Hematopoietic multipotent progenitor cell treated with erythropoietin and hydrocortisone succinate and interleukin-3 and kit ligand, for 8 days (in vitro differentiated cells): ENCODE measurements around the gene ZNF735.
"Not testable (repeated sequence)": the region's sequence is repeated elsewhere in the genome, so short reads cannot be mapped to it uniquely, and the experiment has no call there.

Experiments used
- DNase-seq: peaks from one replicate; pipeline ENCODE4 v3.0.0-alpha.2; 2015

Gene ZNF735

DNA sequence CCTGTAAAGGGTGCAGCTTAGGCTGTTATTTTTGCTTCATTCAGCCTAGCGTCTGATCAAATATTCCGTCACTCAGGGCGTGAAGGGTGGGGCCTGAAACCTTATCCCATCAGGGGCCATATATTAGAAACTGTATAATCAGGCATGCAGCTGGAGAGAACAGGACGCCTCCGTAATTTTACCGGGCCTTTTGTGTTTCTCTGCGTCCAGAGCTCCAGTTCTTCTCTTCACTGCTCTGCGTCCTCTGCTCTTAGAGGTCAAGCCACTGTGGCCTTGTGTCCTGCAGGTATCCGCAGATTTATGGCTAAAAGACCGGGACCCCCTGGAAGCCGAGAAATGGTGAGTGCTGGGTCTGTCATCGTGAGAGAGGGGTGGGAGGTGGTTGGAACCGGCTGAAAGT, at the start of gene ZNF735:
Gene ZNF735, plus strand, starts transcription at position 301 of the 400 bp plus-strand sequence. Its CDS starts 0 bp downstream, at position 301.
- no peak for DNase-seq

DNA sequence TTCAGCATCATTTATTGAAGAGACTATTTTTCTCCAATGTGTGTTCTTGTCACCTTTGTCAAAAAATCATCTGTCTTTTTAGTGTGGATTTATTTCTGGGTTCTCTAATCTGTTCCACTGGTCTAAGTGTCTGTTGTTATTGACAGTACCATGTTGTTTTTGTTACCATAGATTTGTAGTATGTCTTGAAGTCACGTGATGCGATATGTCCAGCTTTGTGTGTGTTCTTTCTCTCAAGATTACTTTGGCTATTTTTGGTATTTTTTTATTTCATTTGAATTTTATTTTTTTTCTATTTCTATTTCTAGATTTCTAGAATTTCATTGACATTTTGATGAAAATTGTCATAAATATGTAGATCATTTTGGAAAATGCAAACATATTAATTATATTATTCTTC, 36.0 kb upstream of the ZNF735 start:
- DNase-seq: not testable (repeated sequence)

- DNase-seq: no peak
Measured at GRCh38 chr7:64174328-64174727, 32.7 kb upstream of the ZNF735 start.

- DNase-seq: no peak
Measured at GRCh38 chr7:64174941-64175340, 32.1 kb upstream of the ZNF735 start.

GRCh38 chr7:64180989-64181388, 26.0 kb upstream of the ZNF735 start:
- DNase-seq: peak; percentile 10

DNA sequence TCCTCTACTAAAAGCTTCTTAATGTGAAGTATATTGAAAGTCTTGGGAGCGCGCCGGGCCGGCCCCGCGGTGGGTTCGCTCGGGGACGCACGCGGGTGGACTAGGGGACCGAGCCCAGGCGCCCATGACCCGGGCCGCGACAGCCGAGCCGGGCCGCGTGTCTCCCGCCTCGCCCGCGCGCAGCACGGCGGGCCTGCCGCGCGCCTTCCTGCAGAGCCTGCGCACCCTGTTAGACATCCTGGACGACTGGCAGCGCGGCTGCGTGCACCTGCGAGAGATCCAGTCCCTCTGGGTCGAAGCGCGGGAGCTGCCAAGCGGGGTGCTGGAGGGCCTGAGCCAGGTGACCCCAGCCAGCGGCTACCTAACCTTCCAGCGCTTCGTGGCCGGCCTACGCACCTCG, 25.4 kb upstream of the ZNF735 start:
- DNase-seq: no peak

- DNase-seq: no peak
Measured at GRCh38 chr7:64182036-64182790, 24.8 kb upstream of the ZNF735 start.

DNA sequence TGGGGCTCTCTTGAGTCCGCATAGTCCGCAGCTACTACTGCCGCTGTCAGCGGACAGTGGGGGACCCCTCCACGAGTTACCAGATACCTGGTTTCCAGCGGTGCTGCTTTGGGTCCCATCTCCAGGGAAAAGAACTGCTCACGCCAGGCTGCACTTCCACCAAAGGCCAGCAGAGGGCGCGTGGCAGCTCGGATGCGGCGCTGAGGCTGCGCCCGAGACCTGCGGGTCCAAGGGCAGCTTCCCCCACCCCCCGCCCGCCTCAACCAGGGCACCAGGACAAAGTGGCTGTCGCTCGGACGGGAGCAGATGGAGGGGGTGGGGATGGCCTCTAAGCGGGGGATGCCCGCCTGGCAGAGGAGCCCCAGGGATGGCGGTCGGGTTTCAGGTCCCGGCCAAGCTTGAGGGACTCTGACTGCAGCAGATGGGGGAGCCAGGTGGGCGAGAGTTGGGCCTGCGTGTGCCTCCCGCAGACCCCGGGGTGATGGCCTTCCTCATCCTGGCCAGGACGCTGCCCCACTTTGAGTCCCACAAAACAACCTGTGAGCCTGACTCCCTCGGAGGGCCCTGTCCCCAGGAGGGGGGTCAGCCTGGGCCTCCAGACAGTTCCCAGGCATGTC, 23.8 kb upstream of the ZNF735 start:
- no peak for DNase-seq

DNA sequence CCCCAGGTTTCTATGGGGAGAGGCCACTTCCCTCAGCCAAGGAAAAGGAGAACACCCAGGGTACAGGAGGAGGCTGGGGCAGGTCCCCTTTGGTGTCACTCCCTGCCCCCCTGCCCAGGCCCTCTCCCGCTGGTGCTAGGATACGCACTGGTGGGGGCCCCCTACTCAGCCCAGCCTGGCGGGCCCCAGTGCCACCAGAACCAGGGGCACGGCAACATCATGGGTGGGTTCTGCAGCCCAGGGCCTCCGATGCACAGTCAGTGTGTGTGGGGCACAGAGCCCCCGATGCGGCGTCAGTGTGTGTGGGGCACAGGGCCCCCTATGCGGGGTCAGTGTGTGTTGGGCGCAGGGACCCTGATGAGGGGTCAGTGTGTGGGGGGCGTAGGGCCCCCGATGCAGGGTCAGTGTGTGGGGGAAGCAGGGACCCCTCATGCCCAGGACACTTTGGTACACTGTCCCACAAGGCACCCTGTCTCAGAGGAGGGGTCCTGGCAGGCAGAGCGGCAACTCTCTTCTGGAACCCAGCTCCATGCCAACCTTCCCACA, 23.1 kb upstream of the ZNF735 start:
- DNase-seq: no peak

DNA sequence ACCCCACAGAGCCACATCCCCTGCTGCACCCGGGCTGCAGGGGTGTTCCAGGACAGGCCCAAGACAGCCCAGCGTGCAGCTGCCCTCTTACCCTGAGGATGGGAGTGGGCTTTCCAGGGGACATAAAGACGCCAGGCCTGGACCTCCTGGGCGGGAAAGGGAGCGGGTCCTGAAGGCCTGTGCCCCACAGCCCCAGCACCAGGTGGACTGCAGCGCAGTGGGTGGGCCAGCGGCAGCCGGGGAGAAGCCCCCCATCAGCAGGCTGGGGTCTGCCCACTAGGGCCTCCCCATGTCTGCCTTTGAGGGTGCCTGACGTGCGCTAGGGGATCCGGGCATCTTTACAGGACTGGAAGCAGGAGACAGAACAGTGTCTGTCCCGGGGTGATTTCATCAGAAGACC, 22.6 kb upstream of the ZNF735 start:
- DNase-seq: no peak

DNA sequence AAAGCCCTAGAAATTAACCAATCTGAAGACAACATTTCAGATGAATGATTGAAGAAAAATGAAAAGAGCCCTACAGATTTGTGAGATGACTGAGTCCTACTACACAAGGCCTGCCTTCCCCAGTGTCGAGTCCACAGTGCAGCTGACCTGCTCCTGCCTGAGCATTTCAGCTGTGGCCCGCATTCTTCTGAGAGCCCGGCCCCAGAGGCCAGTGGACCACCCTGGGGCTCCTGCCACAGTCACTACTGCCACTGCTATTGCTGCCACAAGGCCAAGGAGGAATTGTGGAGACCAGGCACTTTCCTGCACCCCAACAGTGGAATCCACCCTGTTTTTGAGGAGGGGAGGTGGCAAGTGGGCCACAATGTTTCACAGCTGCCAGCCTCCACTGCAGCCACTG, 19.6 kb upstream of the ZNF735 start:
- DNase-seq: no peak

- no peak for DNase-seq
Measured at GRCh38 chr7:64192148-64192704, 14.8 kb upstream of the ZNF735 start.

GRCh38 chr7:64192775-64193174, 14.2 kb upstream of the ZNF735 start:
- no peak for DNase-seq

DNA sequence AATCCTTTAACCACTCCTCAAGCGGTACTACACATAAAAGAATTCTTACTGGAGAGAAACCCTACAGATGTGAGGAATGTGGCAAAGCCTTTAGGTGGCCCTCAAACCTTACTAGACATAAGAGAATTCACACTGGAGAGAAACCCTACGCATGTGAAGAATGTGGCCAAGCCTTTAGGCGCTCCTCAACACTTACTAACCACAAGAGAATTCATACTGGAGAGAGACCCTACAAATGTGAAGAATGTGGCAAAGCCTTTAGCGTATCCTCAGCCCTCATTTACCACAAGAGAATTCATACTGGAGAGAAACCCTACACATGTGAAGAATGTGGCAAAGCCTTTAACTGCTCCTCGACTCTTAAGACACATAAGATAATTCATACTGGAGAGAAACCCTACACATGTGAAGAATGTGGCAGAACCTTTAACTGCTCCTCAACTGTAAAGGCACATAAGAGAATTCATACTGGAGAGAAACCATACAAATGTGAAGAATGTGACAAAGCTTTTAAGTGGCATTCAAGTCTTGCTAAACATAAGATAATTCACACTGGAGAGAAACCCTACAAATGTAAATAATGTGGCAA, 12.8 kb downstream of the ZNF735 start:
- DNase-seq: not testable (repeated sequence)

GRCh38 chr7:64223366-64223765, 16.4 kb downstream of the ZNF735 start:
- DNase-seq: no peak

GRCh38 chr7:64228174-64228573, 21.2 kb downstream of the ZNF735 start, which contains the start of gene ZNF679:
TSS of gene ZNF679 (plus strand) at chr7:64228474. CDS start at chr7:64249118, 20,644 bp downstream.
- DNase-seq: not testable (repeated sequence)

DNA sequence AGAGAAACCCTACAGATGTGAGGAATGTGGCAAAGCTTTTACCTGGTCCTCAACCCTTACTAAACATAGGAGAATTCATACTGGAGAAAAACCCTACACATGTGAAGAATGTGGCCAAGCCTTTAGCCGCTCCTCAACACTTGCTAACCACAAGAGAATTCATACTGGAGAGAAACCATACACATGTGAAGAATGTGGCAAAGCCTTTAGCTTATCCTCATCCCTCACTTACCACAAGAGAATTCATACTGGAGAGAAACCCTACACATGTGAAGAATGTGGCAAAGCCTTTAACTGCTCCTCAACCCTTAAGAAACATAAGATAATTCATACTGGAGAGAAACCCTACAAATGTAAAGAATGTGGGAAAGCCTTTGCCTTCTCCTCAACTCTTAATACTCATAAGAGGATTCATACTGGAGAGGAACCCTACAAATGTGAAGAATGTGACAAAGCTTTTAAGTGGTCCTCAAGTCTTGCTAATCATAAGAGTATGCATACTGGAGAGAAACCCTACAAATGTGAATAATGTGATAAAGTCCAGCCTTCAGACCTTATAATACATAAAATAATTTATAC, 59.4 kb downstream of the ZNF735 start:
- no peak for DNase-seq
